ENCODE results near the gene CDHR2.
A peak's percentile ranks its signal among the peaks of the same experiment; 100 is the strongest.

The CDHR2 gene

DNA sequence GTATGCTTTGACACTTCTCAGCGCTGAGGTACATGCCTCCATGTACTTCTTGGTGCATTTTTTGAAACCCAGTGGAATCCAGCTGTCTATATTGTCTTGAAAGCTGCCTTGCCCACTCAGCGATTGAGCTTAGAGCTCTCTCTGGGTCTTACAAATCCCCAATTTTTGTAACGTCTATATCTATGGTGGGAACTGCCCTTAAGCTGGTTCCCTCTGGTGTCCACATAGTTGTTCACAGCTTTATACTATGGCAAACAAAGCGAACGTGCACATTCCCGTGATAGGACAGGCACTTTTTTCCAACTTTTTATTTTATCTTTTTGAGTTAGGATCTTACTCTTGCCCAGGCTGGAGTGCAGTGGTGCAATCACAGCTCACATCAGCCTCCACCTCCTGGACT lies 20.9 kb downstream of the CDHR2 start:
- 0 out of 3 replicates have a peak, but pooled peaks have one; percentile 10 for ATAC-seq
- TF ChIP-seq ZNF565 (CRISPR knock-in tag; conservative IDR thresholded peaks at IDR 0.05; ENCODE audit: low read depth) (no peak), TCF4 (CRISPR knock-in tag; IDR thresholded peaks at IDR 0.05; ENCODE audit: borderline replicate concordance) (no peak), GLIS3 (CRISPR knock-in tag; IDR thresholded peaks at IDR 0.05) (no peak), ESRRG (CRISPR knock-in tag; IDR thresholded peaks at IDR 0.05) (no peak), ISL1 (CRISPR knock-in tag; IDR thresholded peaks at IDR 0.05) (no peak), ARNTL (CRISPR knock-in tag; IDR thresholded peaks at IDR 0.05; ENCODE audit: borderline replicate concordance, low read depth) (no peak), ZFP30 (CRISPR knock-in tag; IDR thresholded peaks at IDR 0.05) (no peak)

DNA sequence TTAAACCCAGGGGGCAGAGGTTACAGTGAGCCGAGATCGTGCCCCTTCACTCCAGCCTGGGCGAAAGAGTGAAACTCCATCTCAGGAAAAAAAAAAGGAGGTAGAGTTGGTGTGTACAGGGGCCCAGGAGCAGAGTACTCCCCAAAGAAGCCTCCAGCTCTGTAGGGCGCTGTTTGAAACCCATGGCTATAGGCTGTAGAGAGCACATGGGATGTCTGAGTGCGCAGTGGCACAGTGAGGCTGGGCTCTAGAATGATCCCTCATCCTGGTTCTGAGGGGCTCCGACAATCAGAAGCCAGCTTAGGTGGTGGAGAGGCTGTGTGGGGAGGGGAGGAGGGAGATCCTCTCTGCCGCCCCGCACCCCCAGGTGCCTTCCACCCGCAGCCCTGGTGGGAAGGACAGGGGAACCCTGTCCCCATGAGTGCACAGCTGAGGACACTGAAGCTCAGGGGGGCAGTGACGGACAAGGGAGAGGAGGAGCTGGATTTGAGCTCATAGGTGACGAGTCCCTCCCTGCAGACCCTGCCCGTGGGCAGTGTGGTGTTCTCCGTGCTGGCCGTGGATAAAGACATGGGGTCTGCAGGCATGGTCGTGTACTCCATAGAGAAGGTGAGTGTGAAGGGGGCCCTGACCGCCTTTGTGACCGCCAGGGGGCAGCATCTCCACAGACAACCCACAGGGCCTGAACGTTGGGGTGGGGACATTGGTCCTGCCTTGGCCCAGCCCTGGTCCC lies 24.6 kb downstream of the CDHR2 start:
- ATAC-seq: peak; percentile 93

DNA sequence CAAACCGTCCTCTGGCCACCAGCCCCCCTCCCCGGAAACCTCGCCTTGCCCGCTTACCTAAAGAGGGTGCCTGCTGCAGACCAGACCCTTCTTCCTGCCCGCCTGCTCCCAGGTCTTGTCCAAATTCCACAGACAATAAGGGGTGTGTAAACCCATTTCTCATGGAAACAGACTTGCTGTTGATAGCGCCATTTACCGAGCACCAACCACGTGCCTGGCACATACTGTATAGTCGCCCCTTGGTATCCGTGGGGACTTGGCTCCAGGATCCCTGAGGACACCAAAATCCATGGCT lies 25.1 kb downstream of the CDHR2 start:
- ATAC-seq: peak; percentile 7; the same call in 1 of the 3 replicates
- TF ChIP-seq, protein P1, sequence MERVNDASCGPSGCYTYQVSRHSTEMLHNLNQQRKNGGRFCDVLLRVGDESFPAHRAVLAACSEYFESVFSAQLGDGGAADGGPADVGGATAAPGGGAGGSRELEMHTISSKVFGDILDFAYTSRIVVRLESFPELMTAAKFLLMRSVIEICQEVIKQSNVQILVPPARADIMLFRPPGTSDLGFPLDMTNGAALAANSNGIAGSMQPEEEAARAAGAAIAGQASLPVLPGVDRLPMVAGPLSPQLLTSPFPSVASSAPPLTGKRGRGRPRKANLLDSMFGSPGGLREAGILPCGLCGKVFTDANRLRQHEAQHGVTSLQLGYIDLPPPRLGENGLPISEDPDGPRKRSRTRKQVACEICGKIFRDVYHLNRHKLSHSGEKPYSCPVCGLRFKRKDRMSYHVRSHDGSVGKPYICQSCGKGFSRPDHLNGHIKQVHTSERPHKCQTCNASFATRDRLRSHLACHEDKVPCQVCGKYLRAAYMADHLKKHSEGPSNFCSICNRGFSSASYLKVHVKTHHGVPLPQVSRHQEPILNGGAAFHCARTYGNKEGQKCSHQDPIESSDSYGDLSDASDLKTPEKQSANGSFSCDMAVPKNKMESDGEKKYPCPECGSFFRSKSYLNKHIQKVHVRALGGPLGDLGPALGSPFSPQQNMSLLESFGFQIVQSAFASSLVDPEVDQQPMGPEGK (CRISPR knock-in tag; IDR thresholded peaks at IDR 0.05; ENCODE audit: borderline replicate concordance): no peak
- TF ChIP-seq PPARA (CRISPR knock-in tag; IDR thresholded peaks at IDR 0.05; ENCODE audit: borderline replicate concordance) (no peak), GLIS3 (CRISPR knock-in tag; IDR thresholded peaks at IDR 0.05) (no peak), ISL1 (CRISPR knock-in tag; IDR thresholded peaks at IDR 0.05) (no peak), ZNF70 (CRISPR knock-in tag; IDR thresholded peaks at IDR 0.05) (no peak), TCF4 (CRISPR knock-in tag; IDR thresholded peaks at IDR 0.05; ENCODE audit: borderline replicate concordance) (no peak), ZFP30 (CRISPR knock-in tag; IDR thresholded peaks at IDR 0.05) (no peak), SNAI2 (CRISPR knock-in tag; IDR thresholded peaks at IDR 0.05) (no peak), CSDC2 (CRISPR knock-in tag; IDR thresholded peaks at IDR 0.05) (no peak), ZFP3 (CRISPR knock-in tag; IDR thresholded peaks at IDR 0.05) (no peak), TOX (CRISPR knock-in tag; IDR thresholded peaks at IDR 0.05; ENCODE audit: borderline replicate concordance) (no peak), ZNF565 (CRISPR knock-in tag; conservative IDR thresholded peaks at IDR 0.05; ENCODE audit: low read depth) (no peak), ARNTL (CRISPR knock-in tag; IDR thresholded peaks at IDR 0.05; ENCODE audit: borderline replicate concordance, low read depth) (no peak), RARB (CRISPR knock-in tag; IDR thresholded peaks at IDR 0.05) (no peak), ESRRG (CRISPR knock-in tag; IDR thresholded peaks at IDR 0.05) (no peak), ZNF8 (CRISPR knock-in tag; IDR thresholded peaks at IDR 0.05) (no peak)
- TF ChIP-seq, protein P2, sequence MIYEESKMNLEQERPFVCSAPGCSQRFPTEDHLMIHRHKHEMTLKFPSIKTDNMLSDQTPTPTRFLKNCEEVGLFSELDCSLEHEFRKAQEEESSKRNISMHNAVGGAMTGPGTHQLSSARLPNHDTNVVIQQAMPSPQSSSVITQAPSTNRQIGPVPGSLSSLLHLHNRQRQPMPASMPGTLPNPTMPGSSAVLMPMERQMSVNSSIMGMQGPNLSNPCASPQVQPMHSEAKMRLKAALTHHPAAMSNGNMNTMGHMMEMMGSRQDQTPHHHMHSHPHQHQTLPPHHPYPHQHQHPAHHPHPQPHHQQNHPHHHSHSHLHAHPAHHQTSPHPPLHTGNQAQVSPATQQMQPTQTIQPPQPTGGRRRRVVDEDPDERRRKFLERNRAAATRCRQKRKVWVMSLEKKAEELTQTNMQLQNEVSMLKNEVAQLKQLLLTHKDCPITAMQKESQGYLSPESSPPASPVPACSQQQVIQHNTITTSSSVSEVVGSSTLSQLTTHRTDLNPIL (CRISPR knock-in tag; IDR thresholded peaks at IDR 0.05; ENCODE audit: low read depth): no peak
- TF ChIP-seq, protein P3, sequence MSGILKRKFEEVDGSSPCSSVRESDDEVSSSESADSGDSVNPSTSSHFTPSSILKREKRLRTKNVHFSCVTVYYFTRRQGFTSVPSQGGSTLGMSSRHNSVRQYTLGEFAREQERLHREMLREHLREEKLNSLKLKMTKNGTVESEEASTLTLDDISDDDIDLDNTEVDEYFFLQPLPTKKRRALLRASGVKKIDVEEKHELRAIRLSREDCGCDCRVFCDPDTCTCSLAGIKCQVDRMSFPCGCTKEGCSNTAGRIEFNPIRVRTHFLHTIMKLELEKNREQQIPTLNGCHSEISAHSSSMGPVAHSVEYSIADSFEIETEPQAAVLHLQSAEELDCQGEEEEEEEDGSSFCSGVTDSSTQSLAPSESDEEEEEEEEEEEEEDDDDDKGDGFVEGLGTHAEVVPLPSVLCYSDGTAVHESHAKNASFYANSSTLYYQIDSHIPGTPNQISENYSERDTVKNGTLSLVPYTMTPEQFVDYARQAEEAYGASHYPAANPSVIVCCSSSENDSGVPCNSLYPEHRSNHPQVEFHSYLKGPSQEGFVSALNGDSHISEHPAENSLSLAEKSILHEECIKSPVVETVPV (CRISPR knock-in tag; IDR thresholded peaks at IDR 0.05): no peak
- TF ChIP-seq, protein P4, sequence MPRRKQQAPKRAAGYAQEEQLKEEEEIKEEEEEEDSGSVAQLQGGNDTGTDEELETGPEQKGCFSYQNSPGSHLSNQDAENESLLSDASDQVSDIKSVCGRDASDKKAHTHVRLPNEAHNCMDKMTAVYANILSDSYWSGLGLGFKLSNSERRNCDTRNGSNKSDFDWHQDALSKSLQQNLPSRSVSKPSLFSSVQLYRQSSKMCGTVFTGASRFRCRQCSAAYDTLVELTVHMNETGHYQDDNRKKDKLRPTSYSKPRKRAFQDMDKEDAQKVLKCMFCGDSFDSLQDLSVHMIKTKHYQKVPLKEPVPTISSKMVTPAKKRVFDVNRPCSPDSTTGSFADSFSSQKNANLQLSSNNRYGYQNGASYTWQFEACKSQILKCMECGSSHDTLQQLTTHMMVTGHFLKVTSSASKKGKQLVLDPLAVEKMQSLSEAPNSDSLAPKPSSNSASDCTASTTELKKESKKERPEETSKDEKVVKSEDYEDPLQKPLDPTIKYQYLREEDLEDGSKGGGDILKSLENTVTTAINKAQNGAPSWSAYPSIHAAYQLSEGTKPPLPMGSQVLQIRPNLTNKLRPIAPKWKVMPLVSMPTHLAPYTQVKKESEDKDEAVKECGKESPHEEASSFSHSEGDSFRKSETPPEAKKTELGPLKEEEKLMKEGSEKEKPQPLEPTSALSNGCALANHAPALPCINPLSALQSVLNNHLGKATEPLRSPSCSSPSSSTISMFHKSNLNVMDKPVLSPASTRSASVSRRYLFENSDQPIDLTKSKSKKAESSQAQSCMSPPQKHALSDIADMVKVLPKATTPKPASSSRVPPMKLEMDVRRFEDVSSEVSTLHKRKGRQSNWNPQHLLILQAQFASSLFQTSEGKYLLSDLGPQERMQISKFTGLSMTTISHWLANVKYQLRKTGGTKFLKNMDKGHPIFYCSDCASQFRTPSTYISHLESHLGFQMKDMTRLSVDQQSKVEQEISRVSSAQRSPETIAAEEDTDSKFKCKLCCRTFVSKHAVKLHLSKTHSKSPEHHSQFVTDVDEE (CRISPR knock-in tag; IDR thresholded peaks at IDR 0.05): no peak

More for the DNA sequence above, 24.6 kb downstream of the CDHR2 start:
- TF ChIP-seq ZFP30 (CRISPR knock-in tag; IDR thresholded peaks at IDR 0.05): no peak
- TF ChIP-seq ZNF70 (CRISPR knock-in tag; IDR thresholded peaks at IDR 0.05): no peak
- TF ChIP-seq ISL1 (CRISPR knock-in tag; IDR thresholded peaks at IDR 0.05): no peak
- TF ChIP-seq, protein P5, sequence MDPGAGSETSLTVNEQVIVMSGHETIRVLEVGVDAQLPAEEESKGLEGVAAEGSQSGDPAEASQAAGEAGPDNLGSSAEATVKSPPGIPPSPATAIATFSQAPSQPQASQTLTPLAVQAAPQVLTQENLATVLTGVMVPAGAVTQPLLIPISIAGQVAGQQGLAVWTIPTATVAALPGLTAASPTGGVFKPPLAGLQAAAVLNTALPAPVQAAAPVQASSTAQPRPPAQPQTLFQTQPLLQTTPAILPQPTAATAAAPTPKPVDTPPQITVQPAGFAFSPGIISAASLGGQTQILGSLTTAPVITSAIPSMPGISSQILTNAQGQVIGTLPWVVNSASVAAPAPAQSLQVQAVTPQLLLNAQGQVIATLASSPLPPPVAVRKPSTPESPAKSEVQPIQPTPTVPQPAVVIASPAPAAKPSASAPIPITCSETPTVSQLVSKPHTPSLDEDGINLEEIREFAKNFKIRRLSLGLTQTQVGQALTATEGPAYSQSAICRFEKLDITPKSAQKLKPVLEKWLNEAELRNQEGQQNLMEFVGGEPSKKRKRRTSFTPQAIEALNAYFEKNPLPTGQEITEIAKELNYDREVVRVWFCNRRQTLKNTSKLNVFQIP (CRISPR knock-in tag; IDR thresholded peaks at IDR 0.05; ENCODE audit: borderline replicate concordance, low read depth): no peak
